Vagina (tissue), 2 donors: ENCODE data around the gene STAU1. TPM values are rescaled to one million over a fixed set of nuclear protein-coding genes. Genes with fewer than 3 reads are reported as not detected.
"Not testable (repeated sequence)": the region's sequence is repeated elsewhere in the genome, so short reads cannot be mapped to it uniquely, and the experiment has no call there.

ENCODE experiments used
- DNase-seq, 2 donors: peaks; one replicate each; pipeline ENCODE4 v3.0.0-alpha.2; 2017; ENCODE audit errors: extremely low spot score in 2 of 2
- H3K27ac ChIP-seq: fragments of 200-600 bp; sonication (generic); one replicate; pipeline ENCODE4 v1.5.1; 2019
- H3K27me3 ChIP-seq: fragments of 200-600 bp; sonication (generic); one replicate; pipeline ENCODE4 v1.5.1; 2019
- H3K36me3 ChIP-seq, 2 donors: fragments of 200-600 bp; sonication (generic); one replicate each; pipeline ENCODE4 v1.5.1; 2017 to 2019
- H3K4me1 ChIP-seq: fragments of 200-600 bp; sonication (generic); one replicate; pipeline ENCODE4 v1.5.1; 2019
- H3K4me3 ChIP-seq, 2 donors: fragments of 200-600 bp; sonication (generic); 1 replicate in 1 of 2; 2 replicates in 1 of 2; pipeline ENCODE4 v1.5.1; 2016 to 2019
- H3K9me3 ChIP-seq: fragments of 200-600 bp; sonication (generic); one replicate; pipeline ENCODE4 v1.5.1; 2019
- POLR2A ChIP-seq, 2 donors: fragments of 450-650 bp; IDR thresholded peaks; one replicate each; pipeline ENCODE4 v1.6.1; 2017; ENCODE audit warnings: antibody characterized with exemption in 2 of 2, mild to moderate bottlenecking in 2 of 2, moderate library complexity in 2 of 2
- POLR2AphosphoS5 ChIP-seq, 2 donors: sonication (generic); formaldehyde crosslinking; IDR thresholded peaks; one replicate each; pipeline ENCODE4 v1.9.0; 2017; ENCODE audit warnings: antibody characterized with exemption in 2 of 2, mild to moderate bottlenecking in 2 of 2, low read depth in 1 of 2; ENCODE audit not compliant: insufficient read depth in 1 of 2
- intact Hi-C: fragments of 100-400 bp; cut with DNase I; formaldehyde crosslinking; loops from one replicate; pipeline ENCODE4 v1.15.1; 2023
- total RNA-seq: library from RNA; depleted of rRNA; stranded (reverse); fragments of >200 nt; gene quantifications from one replicate; pipeline ENCODE4 v1.2.3, GENCODE V29; 2016
- TF ChIP-seq, protein P1 (sequence below), 3 experiments: fragments of 450-650 bp in 2 of 3; fragments of 200-600 bp in 1 of 3; sonication (generic) in 1 of 3; IDR thresholded peaks; one replicate each; pipeline ENCODE4 v1.5.1; 2017 to 2019; ENCODE audit warnings: antibody characterized with exemption in 3 of 3, mild to moderate bottlenecking in 2 of 3, moderate library complexity in 2 of 3

The STAU1 gene
- total RNA-seq, 1 donor from 2014 or later, result 68.5 TPM

DNA sequence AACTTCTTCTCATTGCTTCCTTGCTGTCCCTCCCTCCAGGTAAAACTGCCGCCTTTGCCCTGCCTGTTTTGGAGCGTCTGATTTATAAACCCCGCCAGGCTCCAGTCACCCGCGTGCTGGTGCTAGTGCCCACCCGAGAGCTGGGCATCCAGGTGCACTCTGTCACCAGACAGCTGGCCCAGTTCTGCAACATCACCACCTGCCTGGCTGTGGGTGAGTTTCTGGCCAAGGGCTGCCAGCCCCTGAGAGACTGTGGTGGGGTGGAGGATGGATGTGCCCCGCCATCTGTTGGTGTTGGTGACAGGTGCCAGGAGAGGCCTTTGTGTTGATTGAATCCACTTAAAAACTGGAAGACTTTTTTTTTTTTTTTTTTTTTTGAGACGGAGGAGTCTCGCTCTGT lies 40.5 kb upstream of the STAU1 start:
- H3K27me3 ChIP-seq, result no peaks in the 10 kb centered on the region
- TF ChIP-seq POLR2A (IDR thresholded peaks at IDR 0.05) (no peak), POLR2AphosphoS5 (IDR thresholded peaks at IDR 0.05; ENCODE audit: insufficient read depth in 1 of 2, low read depth in 1 of 2) (no peak)
- TF ChIP-seq, protein P1, sequence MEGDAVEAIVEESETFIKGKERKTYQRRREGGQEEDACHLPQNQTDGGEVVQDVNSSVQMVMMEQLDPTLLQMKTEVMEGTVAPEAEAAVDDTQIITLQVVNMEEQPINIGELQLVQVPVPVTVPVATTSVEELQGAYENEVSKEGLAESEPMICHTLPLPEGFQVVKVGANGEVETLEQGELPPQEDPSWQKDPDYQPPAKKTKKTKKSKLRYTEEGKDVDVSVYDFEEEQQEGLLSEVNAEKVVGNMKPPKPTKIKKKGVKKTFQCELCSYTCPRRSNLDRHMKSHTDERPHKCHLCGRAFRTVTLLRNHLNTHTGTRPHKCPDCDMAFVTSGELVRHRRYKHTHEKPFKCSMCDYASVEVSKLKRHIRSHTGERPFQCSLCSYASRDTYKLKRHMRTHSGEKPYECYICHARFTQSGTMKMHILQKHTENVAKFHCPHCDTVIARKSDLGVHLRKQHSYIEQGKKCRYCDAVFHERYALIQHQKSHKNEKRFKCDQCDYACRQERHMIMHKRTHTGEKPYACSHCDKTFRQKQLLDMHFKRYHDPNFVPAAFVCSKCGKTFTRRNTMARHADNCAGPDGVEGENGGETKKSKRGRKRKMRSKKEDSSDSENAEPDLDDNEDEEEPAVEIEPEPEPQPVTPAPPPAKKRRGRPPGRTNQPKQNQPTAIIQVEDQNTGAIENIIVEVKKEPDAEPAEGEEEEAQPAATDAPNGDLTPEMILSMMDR (IDR thresholded peaks at IDR 0.05), result no peak
- no peak overlapping the region for H3K4me3 ChIP-seq
- H3K9me3 ChIP-seq, result no peaks in the 10 kb centered on the region
- no peaks in the 10 kb centered on the region for H3K4me1 ChIP-seq
- H3K27ac ChIP-seq, result no peak overlapping the region
- no peak for DNase-seq
- H3K36me3 ChIP-seq, result peaks cover 4 to 90% of the 10 kb centered on the region in 2 donors
- intact Hi-C loops, result no loop called here

- intact Hi-C loops, result no loop called here
- no peak for DNase-seq
Measured at GRCh38 chr20:49225896-49226295, 37.8 kb upstream of the STAU1 start.

DNA sequence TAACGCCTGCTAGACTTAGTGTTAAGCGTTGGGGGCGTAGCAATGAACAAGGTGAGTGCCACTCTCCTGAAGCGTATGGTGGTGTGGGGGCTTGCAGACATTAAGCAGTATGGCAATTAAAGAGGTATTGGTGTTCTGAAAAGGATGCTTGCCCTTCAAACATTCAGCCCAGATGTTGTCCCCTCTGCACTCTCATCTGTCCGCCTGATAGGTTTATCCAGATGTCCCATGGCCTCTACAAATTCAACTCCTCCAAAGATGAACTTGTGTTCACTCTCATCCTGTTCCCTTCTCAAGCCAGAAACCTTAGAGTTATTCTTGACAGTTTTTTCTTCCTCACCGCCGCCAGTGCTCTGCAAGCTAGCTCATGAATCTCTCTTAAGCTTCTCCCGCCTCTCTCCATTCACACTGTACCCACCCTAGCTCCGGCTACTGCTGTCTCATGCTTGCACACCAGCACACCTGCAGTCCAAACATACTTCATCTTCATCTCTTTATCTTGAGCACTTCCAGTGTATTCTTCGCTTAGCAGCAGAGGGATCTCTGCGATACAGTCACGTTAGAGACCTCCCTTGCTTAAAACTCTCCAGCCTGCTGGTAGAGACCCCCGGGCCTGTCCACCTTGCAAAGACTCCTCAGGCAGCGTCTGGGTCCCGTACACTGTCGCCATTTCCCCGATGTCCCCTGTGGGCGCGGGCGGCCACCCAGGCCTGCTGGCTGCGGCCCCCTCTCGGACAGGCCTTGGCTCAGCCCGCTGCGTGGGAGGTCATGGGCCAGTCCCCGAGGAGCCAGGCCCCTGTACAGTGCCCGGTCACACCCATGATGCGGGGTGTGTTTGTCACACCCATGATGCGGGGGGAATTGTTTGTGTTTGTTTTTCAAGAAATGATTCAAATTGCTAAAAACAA lies 32.0 kb upstream of the STAU1 start:
- H3K4me1 ChIP-seq, result peaks cover 27% of the 10 kb centered on the region
- H3K4me3 ChIP-seq, result peak overlapping the region; percentile 76 to 78
- no peaks in the 10 kb centered on the region for H3K9me3 ChIP-seq
- intact Hi-C loops, result loop anchor here (10.0 kb wide), 1 partner anchor 565 kb away; no protein-coding TSS in a partner anchor
- DNase-seq, result no peak
- H3K36me3 ChIP-seq, result peaks cover 0 to 45% of the 10 kb centered on the region in 2 donors
- TF ChIP-seq, protein P1 (IDR thresholded peaks at IDR 0.05), result no peak
- peak overlapping the region; percentile 82 for H3K27ac ChIP-seq
- H3K27me3 ChIP-seq, result no peaks in the 10 kb centered on the region

More at GRCh38 chr20:49225896-49226295, 37.8 kb upstream of the STAU1 start:
- no peaks in the 10 kb centered on the region for H3K9me3 ChIP-seq
- no peaks in the 10 kb centered on the region for H3K27me3 ChIP-seq
- peaks cover 4 to 94% of the 10 kb centered on the region in 2 donors for H3K36me3 ChIP-seq
- no peak overlapping the region for H3K27ac ChIP-seq
- TF ChIP-seq, protein P1 (IDR thresholded peaks at IDR 0.05), result no peak
- no peak overlapping the region for H3K4me3 ChIP-seq
- peaks cover 5% of the 10 kb centered on the region for H3K4me1 ChIP-seq

GRCh38 chr20:49219091-49219923 lies 31.2 kb upstream of the STAU1 start, which contains the start of gene DDX27:
DDX27 (plus strand) TSS chr20:49219416; CDS start chr20:49219449, 33 bp downstream.
- TF ChIP-seq POLR2A (IDR thresholded peaks at IDR 0.05) (peak; percentile 49 to 86), POLR2AphosphoS5 (IDR thresholded peaks at IDR 0.05; ENCODE audit: insufficient read depth in 1 of 2, low read depth in 1 of 2) (peak; percentile 98 to 100)
- TF ChIP-seq, protein P1 (IDR thresholded peaks at IDR 0.05), result no peak
- H3K9me3 ChIP-seq, result no peaks in the 10 kb centered on the region
- H3K27me3 ChIP-seq, result no peaks in the 10 kb centered on the region
- H3K27ac ChIP-seq, result peak within 1 kb of the TSS; percentile 82
- H3K4me3 ChIP-seq, result peak within 1 kb of the TSS; percentile 76 to 78
- intact Hi-C loops, result loop anchor here (10.0 kb wide), 1 partner anchor 565 kb away; no protein-coding TSS in a partner anchor
- peaks cover 0 to 37% of the 10 kb centered on the region in 2 donors for H3K36me3 ChIP-seq
- peaks cover 27% of the 10 kb centered on the region for H3K4me1 ChIP-seq
- peak; percentile 98 to 99 for DNase-seq

DNA sequence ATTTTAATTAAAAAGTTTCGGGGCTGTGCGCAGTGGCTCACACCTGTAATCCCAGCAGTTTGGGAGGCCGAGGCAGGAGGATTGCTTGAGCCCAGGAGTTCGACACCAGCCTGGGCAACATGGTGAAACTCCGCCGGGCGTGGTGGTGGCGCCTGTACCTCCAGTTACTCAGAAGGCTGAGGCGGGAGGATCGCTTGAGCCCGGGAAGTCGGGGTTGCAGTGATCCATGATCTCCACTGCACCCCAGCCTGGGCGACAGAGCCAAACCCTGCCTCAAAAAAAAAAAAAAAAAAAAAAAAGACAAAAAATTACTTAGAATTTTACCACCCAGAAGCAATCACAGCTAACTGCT lies 30.6 kb upstream of the STAU1 start:
- peaks cover 0 to 31% of the 10 kb centered on the region in 2 donors for H3K36me3 ChIP-seq
- H3K4me3 ChIP-seq, result peak overlapping the region; percentile 76 to 78
- H3K27me3 ChIP-seq, H3K9me3 ChIP-seq, DNase-seq: not testable (repeated sequence)
- H3K27ac ChIP-seq, result peak overlapping the region; percentile 82
- peaks cover 27% of the 10 kb centered on the region for H3K4me1 ChIP-seq
- intact Hi-C loops, result loop anchor here (10.0 kb wide), 1 partner anchor 564 kb away; no protein-coding TSS in a partner anchor
